Inflammatory macrophage treated with lipopolysaccharide for 4 hours (primary cell): Measurements from ENCODE around the gene DOCK1.
"Not testable (repeated sequence)": the region's sequence is repeated elsewhere in the genome, so short reads cannot be mapped to it uniquely, and the experiment has no call there.

Source experiments
- DNase-seq: peaks from one replicate; pipeline ENCODE4 v3.0.0-alpha.2; 2020

DOCK1 gene

DNA sequence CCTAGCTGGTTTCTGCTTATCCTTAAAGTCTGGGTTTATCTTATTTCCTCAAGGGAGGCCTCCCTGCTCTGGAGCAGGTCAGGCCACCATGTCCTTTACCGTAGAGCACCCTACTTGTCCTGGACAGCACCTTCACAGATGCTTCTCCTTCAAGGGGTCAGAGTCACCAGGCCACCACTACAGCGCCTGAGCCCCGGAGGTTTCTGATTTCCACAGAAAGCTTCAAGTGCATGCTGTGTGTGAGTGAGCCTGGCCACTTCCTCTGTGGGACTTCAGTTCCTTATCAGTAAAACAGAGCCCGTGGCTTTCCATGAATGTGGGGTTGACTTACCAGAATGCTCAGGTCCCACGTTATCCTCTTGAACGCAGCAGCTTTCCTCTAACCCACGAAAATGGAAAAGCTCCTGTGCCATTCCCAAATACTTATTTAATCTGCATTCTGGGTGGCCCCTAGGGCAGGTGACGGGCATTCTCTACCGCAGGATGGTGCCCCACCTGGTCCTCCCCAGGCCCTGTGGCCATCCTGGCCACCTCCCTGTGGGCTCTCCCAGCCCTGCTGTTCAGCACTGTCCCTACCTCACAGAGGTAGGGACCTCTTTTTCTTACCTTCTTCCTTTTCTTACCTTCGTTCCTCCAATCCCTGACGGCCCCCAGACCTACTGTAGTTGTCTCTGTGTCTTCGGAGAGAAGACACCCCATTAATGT lies 1.4 kb upstream of the DOCK1 start:
- peak; percentile 36 for DNase-seq

DNA sequence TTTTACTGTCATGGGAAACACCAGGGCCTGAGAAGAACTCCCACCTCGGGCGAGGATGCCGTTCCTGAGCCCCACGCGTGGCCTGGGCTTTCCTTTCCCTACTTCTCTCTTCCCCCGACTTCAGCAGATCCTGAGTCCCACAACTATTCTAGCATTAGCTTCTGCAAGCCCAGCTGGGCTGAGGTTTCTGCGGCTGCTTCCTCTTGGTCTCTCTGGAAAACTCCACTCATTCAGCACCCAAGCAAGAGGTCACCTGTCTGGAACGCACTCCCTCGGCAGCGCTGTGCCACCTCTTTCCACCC lies 761 bp upstream of the DOCK1 start:
- no peak for DNase-seq

DNA sequence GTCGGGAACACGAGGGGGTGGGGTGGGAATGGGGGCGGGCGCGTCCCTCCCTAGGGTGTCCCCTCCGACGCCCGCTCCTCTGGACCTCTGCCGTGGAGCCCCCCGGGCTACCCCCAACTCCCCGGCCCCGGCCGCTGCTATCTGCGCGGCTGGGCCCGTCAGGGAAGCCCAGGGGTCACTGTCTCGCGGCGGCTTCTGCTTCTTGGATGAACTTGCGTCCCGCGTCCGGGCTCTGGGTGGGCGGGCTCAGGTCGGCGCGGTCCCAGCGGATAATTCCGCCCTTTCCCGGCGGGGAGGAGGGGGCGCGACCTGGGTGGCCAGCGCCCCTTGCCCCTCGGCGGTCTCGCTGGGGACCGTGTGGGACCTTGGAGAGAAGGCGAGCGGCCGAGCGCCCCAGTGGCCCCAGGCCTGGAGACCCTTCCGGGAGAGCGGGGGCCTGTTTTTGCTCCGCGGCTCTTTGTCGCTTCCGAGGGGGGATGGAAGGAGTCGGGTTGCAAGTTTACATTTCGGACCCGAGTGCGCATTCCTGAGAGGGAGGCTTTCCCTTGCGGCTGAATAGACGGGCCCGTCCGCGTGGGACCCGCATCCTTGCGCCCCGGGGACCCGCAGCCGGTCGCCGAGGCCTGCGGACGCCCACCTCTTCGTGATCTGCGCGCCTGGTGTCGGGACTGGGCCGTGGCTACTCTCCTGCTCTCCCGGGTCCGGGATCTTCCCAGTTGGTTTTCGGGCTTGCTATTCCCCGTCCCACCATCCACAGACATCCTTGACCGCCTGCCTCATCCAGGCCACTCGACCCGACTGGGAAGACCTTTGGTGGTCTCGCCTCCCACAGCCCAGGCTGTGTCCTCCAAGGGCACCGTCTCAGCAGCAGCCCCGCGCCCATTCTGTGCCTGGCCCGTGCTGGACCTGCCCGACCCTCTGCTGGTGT lies 812 bp downstream of the DOCK1 start:
- no peak for DNase-seq

DNA sequence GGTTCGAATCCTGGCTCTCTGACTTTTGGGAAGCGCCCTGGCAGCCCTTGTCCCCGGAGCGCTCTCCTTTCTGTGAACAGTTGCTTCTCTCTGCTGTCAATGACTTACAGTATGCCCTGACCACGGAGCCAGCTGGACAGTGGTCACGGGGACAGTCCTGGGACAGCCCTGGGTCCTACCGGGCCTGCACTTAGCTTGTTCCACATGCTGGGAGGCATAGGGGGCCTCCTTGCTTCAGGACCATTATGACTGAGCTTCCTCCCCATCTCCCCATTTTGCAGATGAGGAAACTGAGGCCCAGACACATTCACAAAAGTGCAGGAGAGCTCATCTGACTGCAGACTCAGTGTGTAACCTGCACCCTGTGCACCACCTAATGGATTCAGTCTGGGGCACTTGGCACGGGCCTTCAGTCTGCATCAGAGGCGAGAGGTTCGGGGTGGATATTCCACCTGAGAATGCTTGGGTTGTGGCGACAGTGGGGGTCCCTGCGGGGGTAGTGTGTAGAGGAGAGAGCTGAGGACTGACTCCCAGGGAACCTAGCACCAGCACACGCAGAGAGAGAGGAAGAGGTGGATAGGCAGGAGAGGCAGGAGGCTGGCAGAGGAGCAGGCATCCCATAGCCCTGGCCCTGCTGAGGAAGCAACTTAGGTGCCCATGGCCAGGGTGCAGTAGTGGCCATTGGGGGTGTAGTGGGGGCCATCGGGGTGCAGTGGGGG lies 1.6 kb downstream of the DOCK1 start:
- DNase-seq: no peak

DNA sequence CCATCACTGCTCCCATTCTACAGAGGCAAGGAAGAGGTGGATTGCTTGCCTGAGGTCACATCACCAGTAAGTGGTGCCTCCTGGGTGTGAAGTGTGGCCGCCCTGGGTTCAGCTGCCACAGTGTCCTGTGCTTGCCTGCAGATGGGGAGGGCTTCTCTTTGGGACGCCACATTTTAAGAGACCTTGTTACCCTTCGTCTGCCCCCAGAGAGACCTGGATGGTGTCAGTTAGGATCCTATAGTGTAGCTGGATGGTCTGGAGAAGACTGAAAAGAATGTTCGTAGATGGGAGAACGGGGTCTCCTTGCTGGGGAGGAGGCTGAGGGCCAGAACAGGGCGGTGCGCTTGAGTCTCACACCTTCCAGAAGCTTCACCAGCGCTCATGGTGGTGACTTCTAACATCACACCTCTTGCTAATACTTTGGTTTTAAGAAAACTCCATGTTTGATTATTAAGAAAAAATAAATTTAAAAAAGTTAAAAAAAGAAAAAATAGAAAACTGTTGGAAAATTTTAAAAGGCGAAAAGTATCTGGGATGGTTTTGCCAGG lies 2.3 kb downstream of the DOCK1 start:
- no peak for DNase-seq

DNA sequence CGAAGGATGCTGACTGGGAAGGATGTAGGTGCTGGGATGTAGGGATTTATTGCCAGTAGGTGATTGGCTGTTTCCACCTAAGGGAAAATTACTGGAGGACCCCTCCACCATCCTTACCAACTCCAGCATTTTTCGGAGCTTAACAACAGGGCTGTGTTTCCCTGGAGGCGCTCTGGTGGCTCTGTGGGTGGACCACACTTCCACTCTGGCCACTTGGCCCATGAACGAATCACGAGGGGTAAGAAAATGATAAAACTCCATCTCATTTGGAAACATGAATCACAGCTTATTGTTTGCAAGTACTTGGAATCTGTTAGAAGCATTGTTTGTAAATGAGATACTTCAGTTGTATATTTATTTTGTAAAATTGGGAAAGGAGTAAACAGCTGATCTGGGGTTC lies 3.0 kb downstream of the DOCK1 start:
- DNase-seq: no peak

DNA sequence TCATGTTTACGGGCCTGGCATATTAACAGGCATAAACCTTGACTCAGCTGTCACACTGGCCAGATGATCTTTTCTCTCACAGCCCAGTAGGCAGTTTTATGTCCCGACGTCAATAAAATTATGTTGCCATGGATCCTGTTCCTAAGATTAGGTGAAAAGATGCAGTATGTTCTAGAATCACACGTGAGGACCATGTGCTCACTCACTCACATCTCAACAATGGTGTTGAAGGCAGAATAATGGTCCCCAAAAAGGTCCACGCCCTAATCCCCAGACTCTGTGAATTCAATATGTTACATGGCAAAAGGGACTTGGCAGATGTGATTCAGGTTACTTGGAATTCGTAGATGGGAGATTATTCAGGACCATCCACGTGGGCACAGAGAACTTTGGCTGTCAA lies 3.5 kb downstream of the DOCK1 start:
- no peak for DNase-seq

DNA sequence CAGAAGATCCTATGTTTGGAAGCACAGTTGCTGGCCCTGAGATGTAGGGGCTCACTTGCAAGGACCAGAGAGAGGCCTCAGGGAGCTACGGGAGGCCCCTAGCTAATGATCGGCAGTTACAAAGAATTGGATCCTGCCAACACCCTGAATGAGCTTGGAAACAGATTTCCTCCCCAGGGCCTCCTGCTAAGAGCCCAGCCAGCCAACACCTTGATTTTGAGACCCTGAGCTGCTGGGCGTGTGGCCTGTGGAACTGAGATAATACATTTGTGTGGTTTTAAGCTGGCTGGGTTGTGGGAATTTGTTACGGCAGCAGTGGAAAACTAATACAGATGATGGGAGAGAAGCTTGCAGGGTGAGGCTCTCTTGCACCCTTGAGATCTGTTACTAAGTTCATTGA lies 3.9 kb downstream of the DOCK1 start:
- DNase-seq: no peak

DNA sequence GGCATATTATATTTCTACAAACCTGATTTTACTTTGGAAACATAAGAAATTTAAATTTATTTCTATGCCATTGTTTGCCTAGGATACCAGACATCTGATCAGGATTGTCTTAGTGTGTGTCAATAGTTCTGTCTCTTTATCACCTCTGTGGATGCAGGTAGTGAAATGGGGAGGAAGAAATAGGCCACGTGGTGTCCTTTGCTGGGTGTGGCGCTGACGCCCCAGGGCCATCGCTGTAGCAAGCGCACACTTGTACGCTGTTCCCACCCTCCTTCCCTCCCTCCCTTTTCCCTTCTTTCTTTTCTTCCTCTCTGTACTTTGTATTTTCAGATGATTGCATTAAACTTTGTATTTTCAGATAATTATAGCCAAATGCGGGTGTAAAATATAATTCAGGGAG lies 5.0 kb downstream of the DOCK1 start:
- DNase-seq: no peak

DNA sequence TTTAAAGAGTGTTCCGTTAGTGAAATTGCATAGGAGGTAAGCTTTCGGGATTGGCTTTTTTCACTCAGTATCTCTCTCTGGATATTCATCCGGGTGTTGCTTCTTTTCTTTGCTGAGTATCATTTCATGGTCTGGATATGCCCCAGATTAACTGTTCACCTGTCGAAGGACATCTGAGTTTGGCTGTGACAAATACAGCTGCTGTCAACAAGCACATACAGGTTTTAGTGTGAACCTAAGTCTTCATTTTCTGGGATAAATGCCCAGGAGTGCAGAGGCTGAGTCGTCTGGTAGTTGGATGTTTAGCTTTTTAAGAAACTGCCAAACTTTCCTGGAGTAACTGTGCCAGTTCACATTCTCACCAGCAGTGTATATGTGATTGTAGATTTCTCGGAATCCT lies 5.6 kb downstream of the DOCK1 start:
- no peak for DNase-seq

DNA sequence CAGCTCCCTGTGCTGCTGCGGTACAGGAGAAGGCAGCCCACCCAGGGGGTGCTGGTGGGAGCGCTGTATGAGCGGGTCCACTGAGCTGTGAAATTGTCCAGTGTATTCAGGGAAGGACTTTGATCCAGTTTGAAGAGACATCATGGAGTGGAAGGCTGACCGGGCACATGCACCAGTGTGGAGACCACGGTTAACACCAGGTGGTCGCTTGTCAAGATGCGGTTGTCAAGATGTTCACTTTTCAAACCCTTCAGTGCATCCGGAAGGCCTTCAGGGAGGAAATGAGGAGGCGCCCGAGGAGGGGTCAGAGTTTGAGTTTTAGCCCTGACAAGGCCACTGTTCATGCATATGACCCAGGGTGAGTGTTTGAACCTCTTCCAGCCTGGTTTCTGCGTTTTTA lies 6.1 kb downstream of the DOCK1 start:
- no peak for DNase-seq

DNA sequence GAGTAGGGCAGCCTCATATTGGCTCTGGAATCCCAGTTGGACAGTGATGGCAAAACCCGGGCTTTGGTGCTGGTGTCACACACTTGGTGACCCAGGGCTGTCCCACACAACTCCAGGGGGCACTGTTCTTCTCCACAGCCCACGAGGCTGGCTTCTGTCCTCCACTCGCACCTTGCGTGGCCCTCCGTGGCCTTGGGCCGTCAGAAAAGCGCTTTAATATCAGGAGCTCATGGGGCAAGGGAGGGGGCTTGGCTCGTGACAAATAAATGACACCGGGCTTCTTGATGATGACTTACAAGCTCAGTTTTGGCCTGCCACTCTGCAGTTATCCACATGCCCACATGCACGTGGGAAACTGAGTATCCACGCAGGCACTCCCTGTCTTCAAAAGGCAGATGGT lies 8.1 kb downstream of the DOCK1 start:
- DNase-seq: no peak

DNA sequence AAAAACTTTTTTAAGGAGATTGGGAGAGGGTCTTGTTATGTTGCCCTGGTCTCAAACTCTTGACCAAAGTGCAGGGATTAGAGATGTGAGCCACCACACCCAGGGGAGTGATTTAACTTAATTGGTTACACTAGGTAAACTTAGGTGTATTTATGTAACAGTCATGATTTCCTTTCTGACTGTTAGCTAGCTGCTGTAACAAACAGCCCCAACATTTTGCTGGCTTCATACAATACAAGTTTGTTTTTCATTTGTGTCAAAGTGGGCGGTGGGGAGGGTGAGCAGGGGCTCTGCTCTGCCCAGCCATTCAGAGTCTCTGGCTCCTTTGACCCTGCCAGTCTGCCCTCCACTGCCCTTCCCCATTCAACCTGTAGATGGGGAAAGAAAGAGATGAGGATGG lies 9.3 kb downstream of the DOCK1 start:
- DNase-seq: no peak

DNA sequence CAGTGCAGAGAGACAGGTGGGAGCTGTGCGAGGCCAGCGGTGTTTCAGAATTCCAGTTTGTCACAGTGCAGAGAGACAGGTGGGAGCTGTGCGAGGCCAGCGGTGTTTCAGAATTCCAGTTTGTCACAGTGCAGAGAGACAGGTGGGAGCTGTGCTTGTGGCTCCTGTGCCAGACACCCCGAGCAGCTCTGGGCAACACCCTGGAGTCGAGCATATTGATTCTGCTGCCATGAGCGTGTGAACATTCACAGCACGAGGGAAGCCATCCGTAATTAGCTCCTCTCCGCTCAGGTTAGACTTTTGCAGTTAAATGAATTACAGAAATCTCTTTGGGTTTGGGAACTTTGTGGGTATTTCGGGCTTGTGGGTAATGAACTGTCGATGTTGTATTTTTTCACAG lies 11.7 kb downstream of the DOCK1 start:
- not testable (repeated sequence) for DNase-seq

DNA sequence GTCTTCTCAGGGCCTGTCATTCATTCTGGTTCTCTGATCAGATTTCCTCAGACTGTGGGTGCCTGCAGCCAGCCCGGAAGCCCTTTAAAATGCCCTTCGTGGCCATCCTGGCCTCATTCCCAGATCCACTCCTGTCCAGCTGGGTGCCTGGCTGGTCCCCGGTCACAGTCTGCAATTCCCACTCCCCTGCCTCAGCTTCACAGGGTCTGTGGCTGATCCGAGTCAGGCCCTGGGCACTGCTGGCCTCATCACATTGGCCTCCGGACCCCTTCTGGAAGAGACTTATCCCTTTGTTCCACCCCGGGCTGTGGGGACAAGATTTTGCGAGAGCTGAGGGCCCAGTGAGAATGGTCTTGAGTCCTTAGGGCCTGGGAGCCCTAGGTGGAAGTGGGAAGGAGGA lies 12.1 kb downstream of the DOCK1 start:
- DNase-seq: no peak

DNA sequence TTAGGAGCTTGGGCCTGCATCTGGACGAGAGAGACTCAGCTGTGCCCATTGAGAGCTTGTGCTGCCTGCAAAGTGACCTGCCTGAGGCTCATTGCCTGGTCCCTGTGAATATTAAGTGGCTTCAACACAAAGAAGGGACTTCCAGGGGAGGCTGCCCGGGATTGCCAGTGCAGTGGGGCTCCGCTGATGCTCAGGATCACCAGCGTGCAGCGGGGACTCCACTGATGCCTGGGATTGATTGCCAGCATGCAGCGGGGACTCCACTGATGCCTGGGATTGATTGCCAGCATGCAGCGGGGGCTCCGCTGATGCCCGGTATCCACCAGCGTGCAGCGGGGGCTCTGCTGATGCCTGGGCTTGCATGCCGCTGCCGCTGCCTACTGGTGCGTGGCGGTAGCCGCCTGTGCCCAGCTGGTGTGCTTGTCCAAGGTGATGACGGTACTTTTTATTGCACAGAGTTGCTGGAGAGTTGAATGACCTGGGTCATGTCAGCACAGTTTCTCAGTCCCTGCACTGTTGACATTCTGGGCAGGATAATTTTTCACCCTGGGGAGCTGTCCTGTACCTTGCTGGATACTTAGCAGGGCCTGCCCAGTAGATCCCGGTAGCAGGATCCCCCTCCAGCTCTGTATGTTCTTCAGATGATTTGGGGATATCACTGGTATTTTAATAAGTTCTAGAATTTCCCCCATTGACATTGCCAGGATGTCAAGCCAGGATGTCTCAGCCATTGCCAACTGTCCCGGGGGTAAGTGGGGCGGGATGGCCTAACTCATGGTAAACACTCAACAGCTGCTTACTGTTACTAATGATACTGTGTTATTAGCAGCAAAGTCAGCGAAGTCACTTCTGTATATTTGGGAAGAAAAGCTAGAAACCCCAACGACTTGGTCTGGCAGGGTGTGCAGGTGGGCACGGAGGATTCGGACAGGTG lies 13.0 kb downstream of the DOCK1 start:
- no peak for DNase-seq

DNA sequence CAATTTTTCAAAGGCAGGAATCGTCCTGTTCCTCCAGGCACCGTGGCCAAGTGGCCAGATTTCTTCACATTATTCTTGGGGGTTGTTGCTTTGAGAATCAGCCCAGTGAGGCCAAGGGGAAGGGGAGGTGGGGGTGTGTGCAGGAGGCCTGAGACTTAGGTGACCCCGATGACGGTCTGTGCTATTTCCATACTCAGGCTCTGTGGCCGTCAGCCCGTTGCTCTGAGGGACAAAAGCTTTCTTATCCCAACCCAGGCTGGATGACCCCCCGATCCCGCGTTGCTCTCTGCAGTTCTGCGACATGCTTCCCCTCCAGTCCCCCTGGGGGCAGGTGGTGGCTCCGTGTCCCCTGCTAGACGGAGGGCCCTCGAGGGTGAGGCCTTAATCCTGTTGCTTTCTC lies 14.2 kb downstream of the DOCK1 start:
- DNase-seq: no peak

DNA sequence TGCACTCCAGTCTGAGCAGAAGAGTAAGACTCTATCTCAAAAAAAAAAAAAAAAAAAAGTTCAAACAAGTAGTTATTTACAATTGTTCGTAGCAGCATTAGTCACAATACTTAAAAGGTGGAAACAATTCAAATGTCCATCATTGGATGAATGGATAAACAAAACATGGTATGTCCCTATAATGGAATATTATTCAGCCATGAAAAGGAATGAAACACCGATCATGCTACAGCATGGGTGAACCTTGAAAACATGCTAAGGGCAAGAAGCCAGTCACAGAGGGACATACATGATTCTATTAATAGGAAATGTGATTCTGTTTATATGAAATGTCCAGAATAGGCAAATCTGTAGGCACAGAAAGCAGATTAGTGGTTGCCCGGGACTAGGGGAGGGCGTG lies 15.9 kb downstream of the DOCK1 start:
- no peak for DNase-seq

DNA sequence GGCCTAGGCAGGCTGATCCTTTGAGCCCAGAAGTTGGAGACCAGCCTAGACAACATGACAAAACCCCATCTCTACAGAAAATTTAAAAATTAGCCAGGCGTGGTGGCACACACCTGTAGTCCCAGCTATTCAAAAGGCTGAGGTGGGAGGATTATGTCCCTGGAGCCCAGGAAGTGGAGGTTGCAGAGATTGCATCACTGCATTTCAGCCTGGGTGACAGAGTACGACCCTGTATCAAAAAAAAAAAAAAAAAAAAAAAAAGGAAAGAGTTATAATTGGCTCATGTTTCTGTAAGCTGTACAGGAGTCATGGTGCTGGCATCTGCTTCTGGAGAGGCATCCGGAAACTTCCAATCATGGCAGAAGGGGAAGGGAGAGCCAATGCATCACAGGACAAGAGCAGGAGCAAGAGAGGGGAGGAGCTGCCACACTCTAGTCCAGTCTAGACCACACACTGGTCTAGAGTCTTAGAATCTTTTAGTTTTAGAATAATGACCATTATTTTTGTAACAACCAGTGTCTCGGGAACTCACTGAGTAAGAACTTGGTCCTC lies 16.8 kb downstream of the DOCK1 start:
- no peak for DNase-seq

DNA sequence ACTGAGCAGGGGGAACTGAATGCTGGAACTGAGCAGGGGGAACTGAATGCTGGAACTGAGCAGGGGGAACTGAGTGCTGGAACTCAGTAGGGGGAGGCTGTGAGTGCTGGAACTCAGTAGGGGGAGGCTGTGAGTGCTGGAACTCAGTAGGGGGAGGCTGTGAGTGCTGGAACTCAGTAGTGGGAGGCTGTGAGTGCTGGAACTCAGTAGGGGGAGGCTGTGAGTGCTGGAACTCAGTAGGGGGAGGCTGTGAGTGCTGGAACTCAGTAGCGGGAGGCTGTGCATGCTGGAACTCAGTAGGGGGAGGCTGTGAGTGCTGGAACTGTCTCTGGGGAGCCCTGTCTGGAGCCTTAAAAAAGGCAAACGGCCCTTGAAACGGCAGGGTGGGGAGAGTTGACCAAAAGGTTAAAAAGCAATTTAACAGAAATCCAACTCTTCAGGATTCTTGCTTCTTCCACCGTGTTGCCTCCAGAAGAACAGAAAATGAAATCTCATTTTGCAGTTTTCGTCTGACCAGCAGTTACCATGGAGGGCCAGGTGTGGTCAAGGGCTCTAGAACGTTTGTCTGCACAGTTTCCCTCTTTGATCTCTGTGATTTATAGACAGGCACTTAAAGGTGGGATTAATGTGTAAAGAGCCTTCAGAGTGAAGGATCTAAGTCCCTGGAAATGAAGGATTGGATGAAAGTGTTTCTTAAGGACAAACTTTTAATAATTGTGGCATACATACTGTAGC lies 19.1 kb downstream of the DOCK1 start:
- DNase-seq: no peak

DNA sequence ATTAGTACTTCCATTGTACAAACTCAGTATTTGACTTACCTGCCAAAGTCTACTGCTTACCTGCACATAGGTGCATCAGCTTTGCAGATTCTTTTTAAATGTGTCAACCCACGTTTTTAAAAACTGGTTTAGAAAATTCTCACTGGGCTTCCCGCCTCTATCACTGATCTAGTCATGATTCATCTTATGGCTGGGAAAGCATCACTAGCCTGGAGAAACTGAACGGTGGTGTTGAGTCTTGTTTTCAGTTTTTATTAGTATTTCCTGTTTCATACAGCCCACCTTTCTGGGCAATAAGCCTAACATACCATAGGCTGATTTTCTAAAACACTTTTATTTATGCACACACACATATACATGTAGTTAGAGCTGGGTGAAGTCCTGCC lies 19.7 kb downstream of the DOCK1 start:
- no peak for DNase-seq

DNA sequence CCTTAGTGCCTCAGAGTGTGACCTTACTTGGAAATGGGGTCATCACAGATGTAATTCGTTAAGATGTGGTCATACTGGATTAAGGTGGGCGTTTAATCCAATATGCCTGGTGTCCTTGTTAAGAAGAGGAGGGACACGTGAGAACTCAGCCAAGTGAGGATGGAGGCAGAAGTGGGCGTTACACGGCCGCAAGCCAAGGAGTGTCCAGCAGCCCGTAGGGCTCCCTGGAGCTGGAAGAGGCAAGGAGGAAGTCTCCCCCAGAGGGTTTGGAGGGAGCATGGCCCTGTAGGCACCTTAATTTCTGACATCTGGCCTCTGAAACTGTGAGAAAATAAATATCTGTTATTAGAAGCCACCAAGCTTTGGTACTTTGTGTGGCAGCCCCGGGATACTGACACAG lies 21.3 kb downstream of the DOCK1 start:
- no peak for DNase-seq
